PC-3 (cell line): Measurements from ENCODE around the gene CDSN.

ENCODE experiments used
- EZH2 ChIP-seq: fragments of 300-600 bp; sonication (generic); IDR thresholded peaks from one replicate; pipeline ENCODE4 v1.6.1; 2017; ENCODE audit warnings: antibody characterized with exemption, mild to moderate bottlenecking, low read length; ENCODE audit not compliant: unreplicated experiment
- TF ChIP-seq, protein P1 (sequence below): fragments of 300-600 bp; sonication (generic); conservative IDR thresholded peaks from 2 replicates; pipeline ENCODE4 v1.5.1; 2017; ENCODE audit warnings: antibody characterized with exemption, low read depth, mild to moderate bottlenecking, low read length

- TF ChIP-seq, protein P1, sequence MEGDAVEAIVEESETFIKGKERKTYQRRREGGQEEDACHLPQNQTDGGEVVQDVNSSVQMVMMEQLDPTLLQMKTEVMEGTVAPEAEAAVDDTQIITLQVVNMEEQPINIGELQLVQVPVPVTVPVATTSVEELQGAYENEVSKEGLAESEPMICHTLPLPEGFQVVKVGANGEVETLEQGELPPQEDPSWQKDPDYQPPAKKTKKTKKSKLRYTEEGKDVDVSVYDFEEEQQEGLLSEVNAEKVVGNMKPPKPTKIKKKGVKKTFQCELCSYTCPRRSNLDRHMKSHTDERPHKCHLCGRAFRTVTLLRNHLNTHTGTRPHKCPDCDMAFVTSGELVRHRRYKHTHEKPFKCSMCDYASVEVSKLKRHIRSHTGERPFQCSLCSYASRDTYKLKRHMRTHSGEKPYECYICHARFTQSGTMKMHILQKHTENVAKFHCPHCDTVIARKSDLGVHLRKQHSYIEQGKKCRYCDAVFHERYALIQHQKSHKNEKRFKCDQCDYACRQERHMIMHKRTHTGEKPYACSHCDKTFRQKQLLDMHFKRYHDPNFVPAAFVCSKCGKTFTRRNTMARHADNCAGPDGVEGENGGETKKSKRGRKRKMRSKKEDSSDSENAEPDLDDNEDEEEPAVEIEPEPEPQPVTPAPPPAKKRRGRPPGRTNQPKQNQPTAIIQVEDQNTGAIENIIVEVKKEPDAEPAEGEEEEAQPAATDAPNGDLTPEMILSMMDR: no peak
- no peak for TF ChIP-seq EZH2
Measured at GRCh38 chr6:31163922-31164321, 43.7 kb upstream of the CDSN start.
